ENCODE measurements around the gene LRRC4C. TPM values are rescaled to one million over a fixed set of nuclear protein-coding genes. Genes with fewer than 3 reads are reported as not detected.

The LRRC4C gene
- total RNA-seq, 1 experiment from 2014 or later: 0.72 TPM

- Mint-ChIP-seq H3K36me3 (peaks cover 18% of the 10 kb centered on the region), H3K4me3 (no peak overlapping the region)
- no peak for ATAC-seq
Observed at GRCh38 chr11:40713083-40713482, 746.4 kb downstream of the LRRC4C start.

GRCh38 chr11:40701027-40701426 is 758.4 kb downstream of the LRRC4C start:
- Mint-ChIP-seq H3K27me3 (ENCODE audit: low read depth) (no peaks in the 10 kb centered on the region), H3K4me3 (no peak overlapping the region), H3K36me3 (peaks cover 6% of the 10 kb centered on the region; the same call in 1 of the 2 replicates), H3K4me1 (peaks cover 4% of the 10 kb centered on the region; the same call in 1 of the 2 replicates), H3K9me3 (peaks cover 24% of the 10 kb centered on the region), H3K27ac (no peak overlapping the region)
- ATAC-seq: no peak
- POLR2A ChIA-PET: no interaction called here
- TF ChIP-seq ZNF671 (CRISPR knock-in tag; IDR thresholded peaks at IDR 0.05): no peak
- no peak for TF ChIP-seq ZNF121 (CRISPR knock-in tag; IDR thresholded peaks at IDR 0.05)
- no peak for TF ChIP-seq PRRX2 (CRISPR knock-in tag; IDR thresholded peaks at IDR 0.05)
- no peak for TF ChIP-seq STAT6 (CRISPR knock-in tag; conservative IDR thresholded peaks at IDR 0.05; ENCODE audit: low read depth)
- no peak for TF ChIP-seq FOXK1 (CRISPR knock-in tag; IDR thresholded peaks at IDR 0.05)
- TF ChIP-seq E2F5 (CRISPR knock-in tag; IDR thresholded peaks at IDR 0.05): no peak
- no peak for TF ChIP-seq IRF1 (CRISPR knock-in tag; IDR thresholded peaks at IDR 0.05)
- no peak for TF ChIP-seq NFATC4 (CRISPR knock-in tag; IDR thresholded peaks at IDR 0.05)
- no peak for DNase-seq (ENCODE audit: low spot score)
- CTCF ChIA-PET: no interaction called here

More at GRCh38 chr11:40713083-40713482, 746.4 kb downstream of the LRRC4C start:
- Mint-ChIP-seq H3K4me1 (peaks cover 31% of the 10 kb centered on the region), H3K27me3 (ENCODE audit: low read depth) (no peaks in the 10 kb centered on the region), H3K9me3 (peaks cover 15% of the 10 kb centered on the region), H3K27ac (no peak overlapping the region)
- CTCF ChIA-PET: no interaction called here
- POLR2A ChIA-PET: no interaction called here
- DNase-seq (ENCODE audit: low spot score): no peak
- TF ChIP-seq FOXP1 (CRISPR knock-in tag; IDR thresholded peaks at IDR 0.05; ENCODE audit: borderline replicate concordance) (no peak), ZNF425 (CRISPR knock-in tag; conservative IDR thresholded peaks at IDR 0.05) (no peak), PRRX2 (CRISPR knock-in tag; IDR thresholded peaks at IDR 0.05) (no peak), ZNF317 (CRISPR knock-in tag; IDR thresholded peaks at IDR 0.05; ENCODE audit: borderline replicate concordance, low read depth) (no peak), ZNF138 (CRISPR knock-in tag; conservative IDR thresholded peaks at IDR 0.05) (no peak), ZNF232 (CRISPR knock-in tag; IDR thresholded peaks at IDR 0.05) (no peak)

GRCh38 chr11:40689823-40690222 is 769.6 kb downstream of the LRRC4C start:
- H3K4me3 Mint-ChIP-seq: no peak overlapping the region
- ChIA-PET CTCF (no interaction called here), POLR2A (no interaction called here)
- H3K9me3 Mint-ChIP-seq: no peaks in the 10 kb centered on the region; the same call in 1 of the 2 replicates
- H3K27ac Mint-ChIP-seq: no peak overlapping the region
- H3K4me1 Mint-ChIP-seq: peaks cover 50% of the 10 kb centered on the region
- no peak for ATAC-seq
- no peaks in the 10 kb centered on the region for H3K27me3 Mint-ChIP-seq (ENCODE audit: low read depth)
- no peak for DNase-seq (ENCODE audit: low spot score)
- no peaks in the 10 kb centered on the region for H3K36me3 Mint-ChIP-seq
- no peak for TF ChIP-seq OVOL2 (CRISPR knock-in tag; IDR thresholded peaks at IDR 0.05; ENCODE audit: borderline replicate concordance)
- TF ChIP-seq CREB1 (CRISPR knock-in tag; IDR thresholded peaks at IDR 0.05): no peak
- TF ChIP-seq KAT7 (CRISPR knock-in tag; IDR thresholded peaks at IDR 0.05; ENCODE audit: borderline replicate concordance): no peak
- TF ChIP-seq ZNF671 (CRISPR knock-in tag; IDR thresholded peaks at IDR 0.05): no peak
- TF ChIP-seq ZNF317 (CRISPR knock-in tag; IDR thresholded peaks at IDR 0.05; ENCODE audit: borderline replicate concordance, low read depth): no peak
- TF ChIP-seq ETV6 (CRISPR knock-in tag; IDR thresholded peaks at IDR 0.05): no peak
- no peak for TF ChIP-seq MLX (CRISPR knock-in tag; IDR thresholded peaks at IDR 0.05)
- TF ChIP-seq ZNF219 (CRISPR knock-in tag; IDR thresholded peaks at IDR 0.05; ENCODE audit: borderline replicate concordance): no peak
- no peak for TF ChIP-seq ZNF532 (CRISPR knock-in tag; IDR thresholded peaks at IDR 0.05; ENCODE audit: borderline replicate concordance)
- no peak for TF ChIP-seq EMX1 (CRISPR knock-in tag; IDR thresholded peaks at IDR 0.05)
- no peak for TF ChIP-seq NFATC4 (CRISPR knock-in tag; IDR thresholded peaks at IDR 0.05)
